GM12878 (cell line): ENCODE measurements around the gene OR7D2. TPM values are rescaled to one million over a fixed set of nuclear protein-coding genes. Genes with fewer than 3 reads are reported as not detected.

Source experiments
- ATAC-seq: fragments of 200-7000 bp; cut with Tn5 transposase; 3 replicates; pipeline ENCODE4 v1.9.1; 2020; ENCODE audit warnings: mild to moderate bottlenecking, moderate library complexity
- BruUV-seq: library from RNA; stranded (reverse); fragments of 400-500 nt; replicated peaks from 2 replicates; lab custom pipeline; 2021; lab: Mats Ljungman, UMichigan
- CTCF ChIA-PET: fragments of 300-600 bp; sonication (Branson Sonifier 250); formaldehyde crosslinking; extraction: SDS; loops from one replicate; lab custom pipeline; 2021; ENCODE audit warnings: inconsistent platforms; lab: Yijun Ruan, JAX
- POLR2A ChIA-PET: fragments of 350-600 bp; formaldehyde crosslinking; extraction: SDS; loops from one replicate; lab custom pipeline; 2021; ENCODE audit warnings: inconsistent platforms; lab: Charles Lee
- RAD21 ChIA-PET: fragments of 300-600 bp; sonication (Branson Sonifier 250); formaldehyde crosslinking; loops from one replicate; lab custom pipeline; 2023; ENCODE audit warnings: antibody characterized with exemption; ENCODE audit not compliant: unreplicated experiment; lab: Charles Lee
- SMC1A ChIA-PET: fragments of 300-600 bp; sonication (Branson Sonifier 250); formaldehyde crosslinking; loops from one replicate; lab custom pipeline; 2023; ENCODE audit not compliant: unreplicated experiment, uncharacterized antibody; lab: Charles Lee
- DNase-seq: peaks from one replicate; pipeline ENCODE4 v3.0.0-alpha.2; 2011; ENCODE audit warnings: low read depth, low spot score
- FAIRE-seq: peaks from 3 replicates; lab custom pipeline; 2011; peaks lifted over from hg19 to GRCh38; lab: Jason Lieb, UNC
- H2AFZ ChIP-seq: 2 replicates; pipeline ENCODE4 v1.6.0; 2011; ENCODE audit warnings: low read depth, low read length, control low read depth; ENCODE audit not compliant: control insufficient read depth
- H3K27ac ChIP-seq: 2 replicates; pipeline ENCODE4 v1.5.1; 2011; ENCODE audit warnings: control low read depth; ENCODE audit not compliant: control insufficient read depth, insufficient read depth
- H3K27me3 ChIP-seq, 2 experiments: replicated peaks in 1 of 2; 2 replicates each; pipeline versions ENCODE4 v1.6.0 to v1.6.1; 2011; ENCODE audit warnings: low read length in 1 of 2; ENCODE audit not compliant: control insufficient read depth in 2 of 2, insufficient read depth in 2 of 2
- H3K36me3 ChIP-seq, 2 experiments: 2 replicates each; pipeline ENCODE4 v1.5.1; 2011; ENCODE audit warnings: low read length in 1 of 2; ENCODE audit not compliant: control insufficient read depth in 2 of 2, insufficient read depth in 2 of 2
- H3K4me1 ChIP-seq: 2 replicates; pipeline ENCODE4 v1.6.1; 2011; ENCODE audit warnings: mild to moderate bottlenecking, low read length, moderate library complexity, mixed read lengths; ENCODE audit not compliant: control insufficient read depth, insufficient read depth
- H3K4me2 ChIP-seq: 2 replicates; pipeline ENCODE4 v1.6.0; 2011; ENCODE audit warnings: control low read depth; ENCODE audit not compliant: control insufficient read depth, insufficient read depth
- H3K4me3 ChIP-seq: fragments of 200-600 bp; sonication (generic); 2 replicates; pipeline ENCODE4 v1.5.1; 2016
- H3K79me2 ChIP-seq: 2 replicates; pipeline ENCODE4 v1.6.0; 2011; ENCODE audit warnings: low read length; ENCODE audit not compliant: control insufficient read depth, insufficient read depth
- H3K9ac ChIP-seq: 2 replicates; pipeline ENCODE4 v1.8.0; 2011; ENCODE audit warnings: low read length, control low read depth, mixed read lengths; ENCODE audit not compliant: control insufficient read depth, insufficient read depth
- H3K9me3 ChIP-seq: replicated peaks from 3 replicates; pipeline ENCODE4 v1.5.1; 2011; ENCODE audit warnings: mild to moderate bottlenecking, low read length; ENCODE audit not compliant: control insufficient read depth, insufficient read depth
- H4K20me1 ChIP-seq: 2 replicates; pipeline ENCODE4 v1.6.0; 2011; ENCODE audit not compliant: control insufficient read depth, insufficient read depth
- ATF7 ChIP-seq: fragments of 450-650 bp; IDR thresholded peaks from 2 replicates; pipeline ENCODE4 v1.6.1; 2016; ENCODE audit warnings: low read depth, mild to moderate bottlenecking
- DPF2 ChIP-seq: fragments of 450-650 bp; IDR thresholded peaks from 2 replicates; pipeline ENCODE4 v1.6.1; 2017; ENCODE audit warnings: mild to moderate bottlenecking
- EZH2 ChIP-seq: IDR thresholded peaks from 2 replicates; pipeline ENCODE4 v1.6.1; 2012; ENCODE audit warnings: low read depth, mild to moderate bottlenecking, control low read depth, inconsistent platforms, low read length, borderline replicate concordance; ENCODE audit not compliant: control insufficient read depth
- IKZF1 ChIP-seq: fragments of 450-650 bp; conservative IDR thresholded peaks from 2 replicates; pipeline ENCODE4 v1.6.1; 2017; ENCODE audit warnings: antibody characterized with exemption, mild to moderate bottlenecking
- IRF4 ChIP-seq: IDR thresholded peaks from 2 replicates; pipeline ENCODE4 v1.6.1; 2011; ENCODE audit warnings: low read depth, low read length
- LARP7 ChIP-seq: fragments of 450-650 bp; IDR thresholded peaks from 2 replicates; pipeline ENCODE4 v1.6.1; 2017; ENCODE audit warnings: mild to moderate bottlenecking
- NBN ChIP-seq: fragments of 450-650 bp; IDR thresholded peaks from 2 replicates; pipeline ENCODE4 v1.6.1; 2016
- NFYA ChIP-seq: IDR thresholded peaks from 2 replicates; pipeline ENCODE4 v1.6.1; 2011; ENCODE audit warnings: low read depth, mild to moderate bottlenecking, low read length, improper control_type of control experiment, borderline replicate concordance
- POU2F2 ChIP-seq: IDR thresholded peaks from 3 replicates; pipeline ENCODE4 v1.6.1; 2011; ENCODE audit warnings: low read depth, mild to moderate bottlenecking, low read length, borderline replicate concordance
- RUNX3 ChIP-seq: IDR thresholded peaks from 2 replicates; pipeline ENCODE4 v1.6.1; 2012; ENCODE audit warnings: low read length, inconsistent platforms
- SMAD5 ChIP-seq: IDR thresholded peaks from 2 replicates; pipeline ENCODE4 v1.6.1; 2016; ENCODE audit warnings: antibody characterized with exemption, low read depth
- STAT1 ChIP-seq: fragments of 450-650 bp; conservative IDR thresholded peaks from 2 replicates; pipeline ENCODE4 v1.6.1; 2014; ENCODE audit warnings: antibody characterized with exemption, mild to moderate bottlenecking
- ZNF384 ChIP-seq: IDR thresholded peaks from 2 replicates; pipeline ENCODE4 v1.6.1; 2012; ENCODE audit warnings: low read depth, mild to moderate bottlenecking, low read length, improper control_type of control experiment, borderline replicate concordance
- ZZZ3 ChIP-seq: IDR thresholded peaks from 2 replicates; pipeline ENCODE4 v1.6.1; 2011; ENCODE audit warnings: low read depth; ENCODE audit not compliant: control insufficient read depth, insufficient read length
- WGBS: methylation state at CpG from one replicate; pipeline ENCODE4 v1.1.6; 2016; ENCODE audit warnings: low lambda C conversion rate; ENCODE audit not compliant: insufficient replicate concordance, insufficient coverage; ENCODE audit errors: missing lambda C conversion rate; 5-methylcytosine and 5-hydroxymethylcytosine counted together
- in situ Hi-C: fragments of 300-500 bp; cut with MboI; formaldehyde crosslinking; loops from 9 replicates; pipeline ENCODE4 v1.14.3; 2018; ENCODE audit warnings: mixed read lengths
- intact Hi-C: fragments of 100-400 bp; cut with micrococcal nuclease; formaldehyde crosslinking; loops from one replicate; pipeline ENCODE4 v1.14.2; 2022; ENCODE audit not compliant: unreplicated experiment
- polyA plus RNA-seq, 11 experiments: library from polyadenylated mRNA; depleted of rRNA in 4 of 11; unstranded in 6 of 11; stranded (reverse) in 5 of 11; fragments of >200 nt; fragmentation: Nextera tagmentation in 4 of 11; fragmentation: Illumina TruSeq in 1 of 11; extraction: Ambion mirVana in 4 of 11; extraction: Trizol in 1 of 11; gene quantifications; 1 replicate in 1 of 11; 2 replicates in 10 of 11; pipeline versions ENCODE4 v1.2.1 to v1.2.3, GENCODE V29; 2011 to 2016; ENCODE audit warnings: inconsistent platforms in 2 of 11, missing spikeins in 2 of 11, low read depth in 1 of 11
- total RNA-seq, 4 experiments: library from RNA; depleted of rRNA in 3 of 4; stranded (reverse); fragments of >200 nt in 3 of 4; fragmentation: Illumina TruSeq in 1 of 4; extraction: Trizol in 1 of 4; gene quantifications; 2 replicates each; pipeline versions ENCODE4 v1.2.1 to v1.2.3, GENCODE V29; 2013 to 2021
- TF ChIP-seq, protein P1 (sequence below): fragments of 450-650 bp; IDR thresholded peaks from 2 replicates; pipeline ENCODE4 v1.6.1; 2018; ENCODE audit warnings: mild to moderate bottlenecking, low read depth, moderate library complexity; ENCODE audit not compliant: partially characterized antibody
- TF ChIP-seq, protein P2 (sequence below): fragments of 450-650 bp; IDR thresholded peaks from 2 replicates; pipeline ENCODE4 v1.6.1; 2017; ENCODE audit warnings: mild to moderate bottlenecking
- TF ChIP-seq, protein P3 (sequence below): IDR thresholded peaks from 2 replicates; pipeline ENCODE4 v1.6.1; 2011; ENCODE audit warnings: low read depth, mild to moderate bottlenecking, low read length, moderate library complexity, borderline replicate concordance; ENCODE audit errors: extremely low read depth
- TF ChIP-seq, protein P4 (sequence below): fragments of 450-650 bp; conservative IDR thresholded peaks from 2 replicates; pipeline ENCODE4 v1.6.1; 2017; ENCODE audit warnings: mild to moderate bottlenecking, moderate library complexity

Gene OR7D2
- total and polyA plus RNA-seq, 10 of the 15 experiments (the other 5 are each of a cell fraction or from before 2014, with no cell fraction given): 0.04 TPM; not detected in 9

DNA sequence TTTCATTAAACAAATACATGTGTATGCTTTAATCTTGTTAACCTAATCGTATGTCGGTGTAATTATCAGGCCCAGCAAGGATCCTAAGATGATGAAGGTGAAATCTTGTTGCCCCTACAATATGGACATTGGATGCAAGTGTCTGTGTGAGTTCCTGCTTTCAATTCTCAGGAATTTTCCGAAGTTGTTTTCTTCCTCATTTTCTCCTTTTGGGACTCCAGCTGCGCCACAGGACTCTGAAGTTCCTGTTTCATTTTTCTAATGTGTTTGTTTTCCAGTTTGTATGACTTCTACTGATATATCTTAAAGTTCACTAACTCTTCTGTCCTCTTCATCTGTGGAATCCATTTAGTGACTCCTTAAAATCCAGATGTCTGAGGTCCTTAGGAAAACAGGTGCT is 11.9 kb upstream of the OR7D2 start (continued):
- TF ChIP-seq EZH2 (no peak), IRF4 (no peak), RUNX3 (no peak)
- TF ChIP-seq, protein P1, sequence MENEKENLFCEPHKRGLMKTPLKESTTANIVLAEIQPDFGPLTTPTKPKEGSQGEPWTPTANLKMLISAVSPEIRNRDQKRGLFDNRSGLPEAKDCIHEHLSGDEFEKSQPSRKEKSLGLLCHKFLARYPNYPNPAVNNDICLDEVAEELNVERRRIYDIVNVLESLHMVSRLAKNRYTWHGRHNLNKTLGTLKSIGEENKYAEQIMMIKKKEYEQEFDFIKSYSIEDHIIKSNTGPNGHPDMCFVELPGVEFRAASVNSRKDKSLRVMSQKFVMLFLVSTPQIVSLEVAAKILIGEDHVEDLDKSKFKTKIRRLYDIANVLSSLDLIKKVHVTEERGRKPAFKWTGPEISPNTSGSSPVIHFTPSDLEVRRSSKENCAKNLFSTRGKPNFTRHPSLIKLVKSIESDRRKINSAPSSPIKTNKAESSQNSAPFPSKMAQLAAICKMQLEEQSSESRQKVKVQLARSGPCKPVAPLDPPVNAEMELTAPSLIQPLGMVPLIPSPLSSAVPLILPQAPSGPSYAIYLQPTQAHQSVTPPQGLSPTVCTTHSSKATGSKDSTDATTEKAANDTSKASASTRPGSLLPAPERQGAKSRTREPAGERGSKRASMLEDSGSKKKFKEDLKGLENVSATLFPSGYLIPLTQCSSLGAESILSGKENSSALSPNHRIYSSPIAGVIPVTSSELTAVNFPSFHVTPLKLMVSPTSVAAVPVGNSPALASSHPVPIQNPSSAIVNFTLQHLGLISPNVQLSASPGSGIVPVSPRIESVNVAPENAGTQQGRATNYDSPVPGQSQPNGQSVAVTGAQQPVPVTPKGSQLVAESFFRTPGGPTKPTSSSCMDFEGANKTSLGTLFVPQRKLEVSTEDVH: no peak
- TF ChIP-seq, protein P2, sequence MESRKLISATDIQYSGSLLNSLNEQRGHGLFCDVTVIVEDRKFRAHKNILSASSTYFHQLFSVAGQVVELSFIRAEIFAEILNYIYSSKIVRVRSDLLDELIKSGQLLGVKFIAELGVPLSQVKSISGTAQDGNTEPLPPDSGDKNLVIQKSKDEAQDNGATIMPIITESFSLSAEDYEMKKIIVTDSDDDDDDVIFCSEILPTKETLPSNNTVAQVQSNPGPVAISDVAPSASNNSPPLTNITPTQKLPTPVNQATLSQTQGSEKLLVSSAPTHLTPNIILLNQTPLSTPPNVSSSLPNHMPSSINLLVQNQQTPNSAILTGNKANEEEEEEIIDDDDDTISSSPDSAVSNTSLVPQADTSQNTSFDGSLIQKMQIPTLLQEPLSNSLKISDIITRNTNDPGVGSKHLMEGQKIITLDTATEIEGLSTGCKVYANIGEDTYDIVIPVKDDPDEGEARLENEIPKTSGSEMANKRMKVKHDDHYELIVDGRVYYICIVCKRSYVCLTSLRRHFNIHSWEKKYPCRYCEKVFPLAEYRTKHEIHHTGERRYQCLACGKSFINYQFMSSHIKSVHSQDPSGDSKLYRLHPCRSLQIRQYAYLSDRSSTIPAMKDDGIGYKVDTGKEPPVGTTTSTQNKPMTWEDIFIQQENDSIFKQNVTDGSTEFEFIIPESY: no peak

DNA sequence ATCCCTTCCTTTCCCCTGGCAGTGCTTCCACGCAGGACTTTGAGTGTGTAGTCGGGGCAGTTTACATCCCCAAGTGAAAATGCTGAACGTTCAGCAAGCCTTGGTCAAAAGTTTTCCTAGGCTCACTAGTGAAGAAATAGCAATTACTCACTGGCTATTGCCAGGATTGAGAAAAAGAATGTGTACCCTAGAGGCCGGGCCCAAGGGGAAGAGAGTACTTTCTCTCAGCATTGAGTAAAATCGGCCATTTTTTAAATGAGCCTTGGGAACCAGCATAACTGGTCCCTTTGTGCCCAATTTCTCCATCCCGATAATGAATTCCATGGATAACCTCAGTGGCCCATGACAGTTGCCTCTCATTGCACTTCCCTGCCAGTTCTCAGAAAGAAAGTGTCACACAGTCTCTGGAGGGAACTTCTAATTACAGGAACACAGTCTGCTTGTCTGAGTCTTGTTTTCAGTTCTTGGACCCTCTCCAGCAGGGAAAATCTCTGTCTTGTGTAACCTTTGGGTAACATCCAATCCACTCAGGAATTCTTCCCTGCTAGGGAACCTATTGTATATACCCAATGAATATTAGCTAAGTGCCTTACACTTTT is 7.3 kb upstream of the OR7D2 start:
- no peak overlapping the region for H3K9ac ChIP-seq
- no peak overlapping the region for H3K4me2 ChIP-seq
- no peaks in the 10 kb centered on the region for H3K79me2 ChIP-seq
- ChIA-PET SMC1A (no interaction called here), CTCF (no interaction called here), POLR2A (no interaction called here), RAD21 (no interaction called here)
- no peak overlapping the region for H3K27ac ChIP-seq
- ATAC-seq (no peak), DNase-seq (no peak), FAIRE-seq (no peak)
- in situ Hi-C loops (no loop called here), intact Hi-C loops (no loop called here)
- WGBS: 82% methylated on average over 6 of the region's 6 CpGs
- no TSS peak for BruUV-seq
- H3K9me3 ChIP-seq: no peaks in the 10 kb centered on the region
- no peak overlapping the region for H3K4me3 ChIP-seq
- H4K20me1 ChIP-seq: no peaks in the 10 kb centered on the region
- no peak overlapping the region for H2AFZ ChIP-seq
- H3K27me3 ChIP-seq: no peaks in the 10 kb centered on the region
- H3K4me1 ChIP-seq: no peaks in the 10 kb centered on the region
- H3K36me3 ChIP-seq: no peaks in the 10 kb centered on the region
- no peak for TF ChIP-seq SMAD5
- no peak for TF ChIP-seq ZNF384
- no peak for TF ChIP-seq ZZZ3
- TF ChIP-seq NFYA: no peak
- no peak for TF ChIP-seq ATF7
- no peak for TF ChIP-seq DPF2
- TF ChIP-seq NBN: no peak
- TF ChIP-seq POU2F2: no peak
- TF ChIP-seq, protein P3, sequence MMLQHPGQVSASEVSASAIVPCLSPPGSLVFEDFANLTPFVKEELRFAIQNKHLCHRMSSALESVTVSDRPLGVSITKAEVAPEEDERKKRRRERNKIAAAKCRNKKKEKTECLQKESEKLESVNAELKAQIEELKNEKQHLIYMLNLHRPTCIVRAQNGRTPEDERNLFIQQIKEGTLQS: no peak
- no peak for TF ChIP-seq STAT1
- TF ChIP-seq, protein P4, sequence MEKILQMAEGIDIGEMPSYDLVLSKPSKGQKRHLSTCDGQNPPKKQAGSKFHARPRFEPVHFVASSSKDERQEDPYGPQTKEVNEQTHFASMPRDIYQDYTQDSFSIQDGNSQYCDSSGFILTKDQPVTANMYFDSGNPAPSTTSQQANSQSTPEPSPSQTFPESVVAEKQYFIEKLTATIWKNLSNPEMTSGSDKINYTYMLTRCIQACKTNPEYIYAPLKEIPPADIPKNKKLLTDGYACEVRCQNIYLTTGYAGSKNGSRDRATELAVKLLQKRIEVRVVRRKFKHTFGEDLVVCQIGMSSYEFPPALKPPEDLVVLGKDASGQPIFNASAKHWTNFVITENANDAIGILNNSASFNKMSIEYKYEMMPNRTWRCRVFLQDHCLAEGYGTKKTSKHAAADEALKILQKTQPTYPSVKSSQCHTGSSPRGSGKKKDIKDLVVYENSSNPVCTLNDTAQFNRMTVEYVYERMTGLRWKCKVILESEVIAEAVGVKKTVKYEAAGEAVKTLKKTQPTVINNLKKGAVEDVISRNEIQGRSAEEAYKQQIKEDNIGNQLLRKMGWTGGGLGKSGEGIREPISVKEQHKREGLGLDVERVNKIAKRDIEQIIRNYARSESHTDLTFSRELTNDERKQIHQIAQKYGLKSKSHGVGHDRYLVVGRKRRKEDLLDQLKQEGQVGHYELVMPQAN: no peak
- TF ChIP-seq IKZF1: no peak
- no peak for TF ChIP-seq LARP7
